RWPE2 (cell line): Measurements from ENCODE around the gene ZNF850.
"Not testable (repeated sequence)": the region's sequence is repeated elsewhere in the genome, so short reads cannot be mapped to it uniquely, and the experiment has no call there.

Experiments
- ATAC-seq: fragments of 200-7000 bp; cut with Tn5 transposase; 3 replicates; pipeline ENCODE4 v1.9.1; 2021; ENCODE audit warnings: low read depth
- DNase-seq: peaks from one replicate; pipeline ENCODE4 v3.0.0-alpha.2; 2020; ENCODE audit warnings: low spot score
- H3K27ac ChIP-seq: fragments of 450-650 bp; 2 replicates; pipeline ENCODE4 v1.5.1; 2017; ENCODE audit warnings: mild to moderate bottlenecking; ENCODE audit not compliant: poor library complexity, severe bottlenecking
- H3K27me3 ChIP-seq: fragments of 250-450 bp; sonication (Bioruptor Pico); 2 replicates; pipeline ENCODE4 v1.5.1; 2021; ENCODE audit warnings: mild to moderate bottlenecking, moderate library complexity; ENCODE audit not compliant: insufficient read depth, poor library complexity, severe bottlenecking
- H3K36me3 ChIP-seq: fragments of 250-450 bp; sonication (Bioruptor Pico); 2 replicates; pipeline ENCODE4 v1.5.1; 2020; ENCODE audit warnings: low read depth, mild to moderate bottlenecking, moderate library complexity
- H3K4me1 ChIP-seq: fragments of 250-450 bp; sonication (Bioruptor Pico); 2 replicates; pipeline ENCODE4 v1.5.1; 2021; ENCODE audit warnings: mild to moderate bottlenecking, moderate library complexity; ENCODE audit not compliant: insufficient read depth, poor library complexity, severe bottlenecking
- H3K4me3 ChIP-seq: fragments of 250-450 bp; sonication (Bioruptor Pico); 2 replicates; pipeline ENCODE4 v1.5.1; 2021; ENCODE audit warnings: mild to moderate bottlenecking, moderate library complexity; ENCODE audit not compliant: severe bottlenecking
- H3K9me3 ChIP-seq: fragments of 250-450 bp; sonication (Bioruptor Pico); 2 replicates; pipeline ENCODE4 v1.5.1; 2021; ENCODE audit warnings: mild to moderate bottlenecking, moderate library complexity; ENCODE audit not compliant: severe bottlenecking
- CTCF ChIP-seq: fragments of 450-650 bp; IDR thresholded peaks from one replicate; pipeline ENCODE4 v1.5.1; 2017; ENCODE audit warnings: mild to moderate bottlenecking, moderate library complexity; ENCODE audit not compliant: poor library complexity, severe bottlenecking

The ZNF850 gene

GRCh38 chr19:36797786-36798108 is 25.1 kb upstream of the ZNF850 start:
- Histone ChIP-seq H3K4me3 (peak overlapping the region; percentile 44), H3K27ac (peak overlapping the region; percentile 54), H3K4me1 (no peaks in the 10 kb centered on the region), H3K27me3 (no peaks in the 10 kb centered on the region), H3K36me3 (peaks cover 15% of the 10 kb centered on the region), H3K9me3 (peaks cover 7% of the 10 kb centered on the region)
- TF ChIP-seq CTCF: no peak
- DNase-seq: no peak
- no peak for ATAC-seq

- Histone ChIP-seq H3K36me3 (peaks cover 13% of the 10 kb centered on the region; the same call in 1 of the 2 replicates), H3K9me3 (peaks cover 7% of the 10 kb centered on the region), H3K27me3 (no peaks in the 10 kb centered on the region), H3K4me3 (peak overlapping the region; percentile 44), H3K4me1 (no peaks in the 10 kb centered on the region), H3K27ac (peak overlapping the region; percentile 54)
- no peak for ATAC-seq
- no peak for TF ChIP-seq CTCF
- DNase-seq: no peak
Measured at GRCh38 chr19:36796714-36796992, 24.0 kb upstream of the ZNF850 start.

DNA sequence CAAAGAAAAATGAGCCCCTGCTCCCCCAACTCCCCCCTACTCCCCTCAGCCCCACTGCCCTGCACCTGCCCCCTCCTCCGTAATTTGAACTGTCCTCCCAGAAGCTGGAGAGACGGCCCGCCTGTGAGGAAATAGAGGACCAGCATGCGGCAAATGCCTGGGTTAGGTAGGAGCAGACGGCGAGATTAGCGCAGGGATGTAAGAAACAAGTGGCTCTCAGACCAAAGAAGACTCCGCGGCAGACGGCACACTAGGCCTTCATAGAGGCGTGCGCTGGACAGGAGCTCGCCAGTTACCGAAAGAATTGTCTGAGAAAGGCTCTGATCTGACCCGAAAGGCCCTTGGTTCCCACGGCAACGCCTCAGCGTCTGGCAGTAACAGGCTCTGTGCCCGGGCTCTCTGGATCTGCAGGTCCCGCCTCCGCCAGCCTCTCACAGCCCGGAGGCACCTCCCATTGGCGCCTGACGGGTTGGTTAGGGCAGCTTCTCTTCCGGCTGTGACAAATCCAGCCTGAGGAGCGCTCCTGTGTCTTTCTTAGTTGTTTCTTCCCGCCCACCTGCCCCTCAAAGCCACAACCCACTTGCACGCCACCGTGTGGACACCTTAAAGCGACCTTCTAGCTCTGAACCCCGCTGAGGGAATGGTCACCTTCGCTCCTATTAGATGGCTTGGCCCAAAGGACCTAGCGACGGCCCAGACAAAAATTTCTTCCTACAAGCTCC is 19.0 kb upstream of the ZNF850 start:
- not testable (repeated sequence) for DNase-seq, H3K27ac ChIP-seq, H3K4me3 ChIP-seq, ATAC-seq, H3K4me1 ChIP-seq, H3K36me3 ChIP-seq, H3K27me3 ChIP-seq
- H3K9me3 ChIP-seq: peaks cover 10% of the 10 kb centered on the region

- no peak for TF ChIP-seq CTCF
- no peaks in the 10 kb centered on the region for H3K27me3 ChIP-seq
- no peak overlapping the region for H3K4me3 ChIP-seq
- no peak for ATAC-seq
- H3K9me3 ChIP-seq: no peaks in the 10 kb centered on the region
- H3K27ac ChIP-seq: no peak overlapping the region
- H3K4me1 ChIP-seq: no peaks in the 10 kb centered on the region
- no peaks in the 10 kb centered on the region for H3K36me3 ChIP-seq
- DNase-seq: no peak
Measured at GRCh38 chr19:36775768-36776167, 3.2 kb upstream of the ZNF850 start.

DNA sequence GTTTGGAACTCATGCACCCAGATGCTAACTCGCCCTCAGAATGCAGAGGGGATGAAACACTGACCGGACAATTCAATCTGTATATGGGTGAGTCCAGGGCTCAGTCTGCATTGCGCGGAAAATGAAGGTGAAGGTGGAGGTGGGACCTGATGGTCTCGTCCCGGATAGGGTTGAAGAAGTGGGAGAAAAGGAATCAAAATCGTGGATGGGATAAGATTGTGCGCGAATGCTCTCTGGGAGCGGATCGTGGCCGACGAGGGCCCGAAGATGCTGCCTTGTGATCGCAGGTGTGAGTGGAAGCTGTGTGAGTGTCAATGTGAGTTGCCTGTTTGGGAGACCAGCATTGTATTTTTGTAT is 594 bp upstream of the ZNF850 start:
- peak overlapping the region; percentile 81 for H3K4me3 ChIP-seq
- no peaks in the 10 kb centered on the region for H3K27me3 ChIP-seq
- H3K27ac ChIP-seq: peak overlapping the region; percentile 57
- no peak for TF ChIP-seq CTCF
- ATAC-seq (peak; percentile 7; the same call in 1 of the 3 replicates), DNase-seq (no peak)
- H3K36me3 ChIP-seq: no peaks in the 10 kb centered on the region
- H3K9me3 ChIP-seq: no peaks in the 10 kb centered on the region
- H3K4me1 ChIP-seq: no peaks in the 10 kb centered on the region
